Measurements from ENCODE around the gene TNIK. TPM values are rescaled to one million over a fixed set of nuclear protein-coding genes. Genes with fewer than 3 reads are reported as not detected.

Gene TNIK
- total RNA-seq, 4 donors from 2014 or later = 1.5 to 20.3 (median 7.7) TPM

GRCh38 chr3:171326717-171327440, 133.3 kb downstream of the TNIK start:
- no peaks in the 10 kb centered on the region for H3K36me3 ChIP-seq
- DNase-seq = no peak
- intact Hi-C loops (cut with DNase I; ENCODE audit: low total_unique reads) = no loop called here
- no peak overlapping the region for H3K27ac ChIP-seq
- no peaks in the 10 kb centered on the region for H3K9me3 ChIP-seq
- TF ChIP-seq POLR2A (IDR thresholded peaks at IDR 0.05) = no peak
- no peak for TF ChIP-seq CTCF (IDR thresholded peaks at IDR 0.05)
- H3K4me1 ChIP-seq = peaks cover 0 to 8% of the 10 kb centered on the region in 2 donors
- no peaks in the 10 kb centered on the region for H3K27me3 ChIP-seq
- H3K4me3 ChIP-seq = no peak overlapping the region

GRCh38 chr3:171323938-171324536, 136.2 kb downstream of the TNIK start:
- TF ChIP-seq POLR2A (IDR thresholded peaks at IDR 0.05) (no peak), CTCF (IDR thresholded peaks at IDR 0.05) (no peak)
- intact Hi-C loops (cut with DNase I; ENCODE audit: low total_unique reads) = no loop called here
- Histone ChIP-seq H3K4me3 (no peak overlapping the region), H3K9me3 (no peaks in the 10 kb centered on the region), H3K4me1 (peaks cover 0 to 2% of the 10 kb centered on the region in 2 donors), H3K27me3 (no peaks in the 10 kb centered on the region), H3K27ac (no peak overlapping the region), H3K36me3 (no peaks in the 10 kb centered on the region)
- no peak for DNase-seq

- TF ChIP-seq CTCF (IDR thresholded peaks at IDR 0.05) (no peak), POLR2A (IDR thresholded peaks at IDR 0.05) (no peak)
- intact Hi-C loops (cut with DNase I; ENCODE audit: low total_unique reads) = no loop called here
- no peak for DNase-seq
- Histone ChIP-seq H3K36me3 (no peaks in the 10 kb centered on the region), H3K9me3 (no peaks in the 10 kb centered on the region), H3K4me1 (no peaks in the 10 kb centered on the region), H3K4me3 (no peak overlapping the region), H3K27me3 (no peaks in the 10 kb centered on the region), H3K27ac (peak overlapping the region; percentile 25 to 63)
Measured at GRCh38 chr3:171321559-171322360, 138.4 kb downstream of the TNIK start.

GRCh38 chr3:171320750-171321558, 139.3 kb downstream of the TNIK start:
- TF ChIP-seq POLR2A (IDR thresholded peaks at IDR 0.05) = no peak
- TF ChIP-seq CTCF (IDR thresholded peaks at IDR 0.05) = no peak
- Histone ChIP-seq H3K4me3 (no peak overlapping the region), H3K36me3 (no peaks in the 10 kb centered on the region), H3K9me3 (no peaks in the 10 kb centered on the region), H3K4me1 (no peaks in the 10 kb centered on the region), H3K27ac (peak overlapping the region; percentile 25 to 63), H3K27me3 (no peaks in the 10 kb centered on the region)
- DNase-seq = no peak
- intact Hi-C loops (cut with DNase I; ENCODE audit: low total_unique reads) = no loop called here

Measured in uterus (tissue), 4 donors.